Endothelial cell of hepatic sinusoid (primary cell): ENCODE measurements around the gene FYN.
"Not testable (repeated sequence)": the region's sequence is repeated elsewhere in the genome, so short reads cannot be mapped to it uniquely, and the experiment has no call there.

Source experiments
- in situ Hi-C: cut with HindIII; loops from 2 replicates; pipeline ENCODE4 v1.10.0; 2017; ENCODE audit warnings: low sequenced_read_pairs

FYN gene

DNA sequence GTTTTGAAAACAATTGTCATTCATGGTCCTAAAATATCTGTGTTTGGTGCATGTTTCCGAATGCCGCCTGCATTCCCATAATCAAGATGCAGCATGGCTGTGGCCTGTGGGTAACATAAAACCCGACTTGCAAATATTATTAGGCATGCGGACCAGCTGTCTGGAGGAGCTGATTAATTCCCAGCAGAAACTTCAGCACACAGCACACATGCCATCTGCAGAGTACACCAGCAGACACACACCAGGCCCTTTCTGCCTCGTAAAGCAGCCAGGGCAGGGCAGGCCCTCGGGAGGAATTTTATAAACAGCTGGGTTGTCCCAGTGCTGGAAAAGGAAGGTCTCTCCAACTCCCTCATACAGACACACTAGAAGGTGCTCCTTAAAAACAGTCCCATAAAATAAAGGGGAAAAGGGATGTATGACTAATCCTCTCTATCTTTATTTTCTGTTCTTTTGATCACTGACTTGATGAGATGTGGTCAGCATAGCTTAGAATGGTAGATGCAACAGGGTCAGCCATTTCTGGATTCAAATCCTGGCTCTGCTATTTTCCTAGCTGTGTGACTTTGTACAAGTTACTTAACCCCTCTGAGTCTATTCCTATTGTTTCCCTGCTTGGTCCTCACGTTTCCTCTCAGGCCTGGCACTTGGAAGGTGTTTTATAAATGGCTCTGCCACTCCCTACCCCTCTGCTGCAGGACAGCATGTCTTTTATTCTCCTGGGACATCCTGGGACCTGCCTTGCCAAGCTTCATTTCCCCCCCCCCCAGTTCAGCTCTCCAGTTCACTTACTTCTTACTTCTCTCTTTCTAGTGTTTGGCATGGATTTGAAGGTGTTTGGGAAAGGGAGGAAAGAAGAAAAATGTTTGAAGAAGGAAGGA, 181.7 kb downstream of the FYN start:
- in situ Hi-C loops: no loop called here

DNA sequence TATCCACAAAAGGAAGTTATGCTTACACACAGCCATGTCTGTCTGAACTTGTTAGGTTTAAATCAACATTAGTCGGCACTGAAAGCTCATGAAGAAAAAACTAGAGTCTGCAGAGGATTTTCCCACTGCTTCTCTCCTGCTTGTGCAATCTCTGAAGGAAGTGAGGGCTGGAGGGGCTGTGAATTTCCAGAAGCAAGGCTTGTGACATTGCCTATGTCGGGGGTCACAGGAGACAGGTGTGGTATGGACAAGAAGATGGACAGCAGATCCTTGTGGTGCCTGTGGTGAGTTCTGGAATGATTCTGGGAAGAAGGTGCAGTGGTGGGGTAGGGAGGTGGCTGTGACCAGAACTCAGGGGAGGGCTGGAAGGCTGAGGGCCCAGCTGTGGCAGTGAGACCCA, 183.3 kb downstream of the FYN start:
- in situ Hi-C loops: no loop called here

DNA sequence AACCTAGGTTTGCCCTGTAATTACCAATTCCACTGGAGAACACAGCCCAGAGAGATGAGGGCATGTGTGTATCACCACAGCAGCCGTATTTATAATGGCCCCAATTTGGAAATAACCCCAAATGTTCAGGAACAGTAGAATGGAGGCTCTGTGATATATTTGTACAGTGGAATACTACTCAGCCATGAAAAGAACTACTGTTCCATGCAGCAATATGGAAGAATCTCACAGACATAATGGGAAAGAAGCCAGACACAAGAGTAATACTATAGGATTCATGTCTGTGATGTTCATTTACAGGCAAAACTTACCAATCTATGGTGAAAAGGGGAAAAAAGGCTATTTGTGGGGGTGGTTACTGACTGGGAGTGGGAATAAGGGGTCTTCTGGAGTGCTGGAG, 183.8 kb downstream of the FYN start:
- in situ Hi-C loops: no loop called here

DNA sequence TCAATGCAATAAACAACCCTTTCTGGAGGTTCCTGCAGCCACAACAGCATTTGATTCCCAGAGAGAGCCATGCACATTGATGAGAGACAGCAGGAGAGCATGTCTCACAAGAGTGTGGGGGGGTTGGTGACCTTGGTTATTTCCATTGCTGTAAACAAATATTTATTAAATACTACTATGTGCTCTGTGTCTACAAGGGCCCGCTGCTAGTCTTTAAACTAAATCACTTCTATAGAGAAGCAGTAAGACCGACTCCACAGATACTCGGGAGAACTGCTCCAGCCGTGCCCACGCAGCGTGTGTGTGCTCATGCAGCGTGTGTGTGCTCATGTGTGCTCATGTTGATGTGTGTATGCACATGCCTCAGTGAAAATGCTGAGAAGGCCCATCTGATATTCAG, 184.9 kb downstream of the FYN start:
- in situ Hi-C loops: no loop called here

DNA sequence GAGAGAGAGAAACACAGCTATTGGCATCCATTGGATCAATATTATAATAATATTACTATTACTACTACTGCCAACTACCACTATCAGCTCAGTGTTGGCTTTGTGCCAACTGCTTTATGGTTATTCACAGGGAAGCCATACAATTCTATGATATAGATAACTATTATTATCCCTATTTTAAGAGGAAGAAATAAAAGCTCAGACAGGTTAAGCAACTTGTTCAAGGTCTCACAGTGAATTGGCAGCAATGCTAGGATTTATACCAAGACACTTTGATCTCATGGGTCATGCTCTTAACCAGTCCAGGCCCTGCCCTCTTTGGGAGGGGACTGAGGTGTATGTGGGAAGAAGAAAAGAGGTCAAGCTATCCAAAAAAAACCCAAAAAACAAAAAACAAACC, 185.6 kb downstream of the FYN start:
- in situ Hi-C loops: no loop called here

DNA sequence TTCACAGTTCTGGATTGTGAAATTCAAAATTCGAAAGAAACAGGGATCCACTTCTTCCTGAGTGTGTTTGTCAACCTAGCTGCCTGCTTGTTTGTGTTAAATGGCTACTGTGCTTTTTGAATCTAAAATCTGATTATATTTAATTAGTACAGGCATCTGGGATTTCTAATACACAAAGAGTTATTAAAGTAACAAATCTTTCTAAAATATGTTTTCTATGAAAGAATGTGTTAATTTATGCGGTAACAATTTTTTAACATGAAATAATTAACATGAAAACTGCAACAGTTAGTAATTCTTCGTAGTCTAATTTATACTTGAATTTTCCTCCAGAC, 186.4 kb downstream of the FYN start:
- in situ Hi-C loops: no loop called here

DNA sequence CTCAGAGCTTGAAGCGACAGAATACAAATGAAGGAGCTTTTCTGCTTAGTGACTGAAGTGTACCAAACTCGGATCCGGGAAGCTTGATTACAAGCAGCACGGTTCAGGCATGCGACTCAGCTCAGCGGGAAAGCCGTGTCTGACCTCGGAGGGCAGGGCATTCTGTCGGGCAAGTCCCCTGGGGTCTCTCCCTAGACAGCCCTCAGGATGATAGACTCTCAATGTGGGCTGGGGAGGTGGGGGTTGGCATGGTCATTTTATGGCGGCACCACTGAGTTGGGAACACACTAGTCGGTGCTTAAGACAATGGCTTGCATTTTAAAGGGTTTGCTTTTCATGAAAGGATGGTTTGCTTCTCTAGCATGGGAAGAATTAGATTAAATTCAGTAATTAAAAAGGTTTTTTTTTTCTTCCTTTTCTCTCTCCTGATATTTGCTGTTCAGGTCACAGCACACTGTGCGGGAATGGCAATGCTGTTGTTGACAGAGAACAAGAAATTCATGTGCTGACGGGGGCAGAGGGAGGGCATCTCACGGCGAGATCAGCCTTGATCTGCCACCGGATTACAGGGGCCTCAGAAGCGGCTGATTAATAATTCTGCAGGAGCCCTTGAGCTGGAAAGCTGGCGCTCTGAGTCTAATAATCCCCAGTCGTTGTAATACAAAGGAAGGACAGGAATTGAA, 186.9 kb downstream of the FYN start:
- in situ Hi-C loops: no loop called here

DNA sequence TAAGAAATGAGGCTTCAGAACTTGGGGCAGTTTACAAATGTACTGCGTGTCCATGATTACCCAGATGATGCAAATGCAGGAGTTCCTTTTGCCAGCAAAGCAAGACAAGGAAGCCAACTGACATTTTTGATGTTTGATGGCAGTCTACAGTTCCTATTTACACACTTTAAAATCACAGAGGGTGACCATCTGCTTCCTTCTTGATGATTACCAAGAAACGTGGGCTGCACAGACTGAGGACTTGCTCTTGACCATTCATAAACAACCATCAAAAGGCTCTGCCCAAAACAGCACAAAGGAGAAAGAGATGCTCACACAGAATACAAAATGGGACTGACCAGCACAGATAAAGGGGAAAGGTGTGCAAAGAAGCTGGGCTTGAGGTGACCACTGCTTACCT, 187.7 kb downstream of the FYN start:
- in situ Hi-C loops: no loop called here

DNA sequence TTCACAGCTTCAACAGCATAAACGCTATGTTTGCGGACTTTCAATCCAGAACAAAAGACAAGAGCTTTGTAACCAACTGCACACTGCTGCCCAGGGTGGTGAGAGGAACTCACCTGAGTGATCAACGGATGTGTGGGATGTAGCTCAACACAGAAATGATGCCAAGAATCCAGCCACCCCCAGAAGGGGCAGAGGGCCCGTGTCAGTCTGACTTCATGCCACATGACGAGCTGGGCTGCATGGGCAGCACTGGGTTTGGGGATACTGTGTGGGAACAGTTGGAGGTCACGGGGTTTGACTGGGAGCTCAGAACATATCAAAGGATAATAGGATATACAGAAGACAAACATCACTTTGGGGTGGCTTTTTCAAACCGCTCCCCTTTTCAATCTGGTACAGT, 188.2 kb downstream of the FYN start:
- in situ Hi-C loops: no loop called here

DNA sequence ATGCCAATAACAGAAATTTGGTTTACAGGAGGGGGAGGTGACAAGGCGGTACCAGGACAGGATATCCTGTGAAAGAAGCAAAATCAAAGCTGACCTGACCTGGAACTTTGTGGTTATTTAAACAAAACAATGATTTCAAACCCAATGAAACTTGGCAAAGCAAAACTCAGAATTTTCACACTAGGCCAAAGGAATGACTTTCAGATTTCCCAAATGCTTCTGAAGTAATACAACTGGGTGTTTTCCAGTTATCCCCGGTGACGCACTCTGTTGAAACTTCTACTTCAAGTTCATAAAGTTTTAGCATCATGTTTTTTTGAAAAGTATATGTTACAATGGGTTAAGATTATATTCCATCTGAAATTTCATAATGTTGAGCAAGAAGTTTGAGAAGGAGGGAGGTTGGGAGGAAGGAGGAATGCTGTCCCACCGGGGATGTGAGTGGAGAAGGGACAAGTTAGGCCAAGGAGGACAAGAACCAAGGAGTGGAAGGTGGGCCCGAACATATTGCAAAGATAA, 189.4 kb downstream of the FYN start:
- in situ Hi-C loops: no loop called here

DNA sequence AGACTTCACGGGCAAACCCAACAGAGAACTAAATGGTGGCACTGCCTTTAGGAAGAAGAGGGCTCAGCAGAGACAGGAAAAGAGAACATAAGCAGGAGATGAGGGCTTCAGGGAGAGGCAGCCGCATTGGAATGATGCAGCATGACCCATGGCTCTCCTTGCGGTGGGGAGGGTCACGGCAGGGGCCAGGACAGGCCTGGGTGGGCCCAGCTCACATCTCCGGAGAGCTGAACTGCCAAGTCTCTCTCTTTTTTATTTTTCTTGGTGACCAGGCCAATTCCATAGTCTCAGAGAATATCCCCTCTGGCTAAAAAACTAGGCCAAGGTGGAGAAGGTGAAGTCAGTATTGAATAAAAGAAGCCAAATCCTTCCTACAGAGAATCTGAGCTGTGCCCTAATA, 190.1 kb downstream of the FYN start:
- in situ Hi-C loops: no loop called here

DNA sequence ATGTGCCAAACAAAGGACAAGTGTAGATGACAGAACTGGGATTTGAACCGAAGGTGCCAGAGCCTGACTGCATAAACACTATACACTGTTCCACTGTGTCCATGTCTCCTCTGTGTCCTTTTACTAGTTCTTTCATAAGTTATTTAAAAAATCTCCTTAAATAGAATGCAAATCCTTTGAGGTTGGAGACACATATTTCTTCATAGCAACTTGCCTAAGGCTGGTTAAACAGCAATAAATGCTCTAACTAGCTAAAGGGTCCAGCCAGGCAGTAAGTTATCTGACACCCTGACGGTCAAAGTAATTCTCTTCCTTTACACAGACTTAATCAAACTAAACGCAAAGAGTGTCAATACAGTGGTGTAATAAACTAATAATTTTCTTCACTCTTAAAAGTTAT, 191.4 kb downstream of the FYN start:
- in situ Hi-C loops: no loop called here

DNA sequence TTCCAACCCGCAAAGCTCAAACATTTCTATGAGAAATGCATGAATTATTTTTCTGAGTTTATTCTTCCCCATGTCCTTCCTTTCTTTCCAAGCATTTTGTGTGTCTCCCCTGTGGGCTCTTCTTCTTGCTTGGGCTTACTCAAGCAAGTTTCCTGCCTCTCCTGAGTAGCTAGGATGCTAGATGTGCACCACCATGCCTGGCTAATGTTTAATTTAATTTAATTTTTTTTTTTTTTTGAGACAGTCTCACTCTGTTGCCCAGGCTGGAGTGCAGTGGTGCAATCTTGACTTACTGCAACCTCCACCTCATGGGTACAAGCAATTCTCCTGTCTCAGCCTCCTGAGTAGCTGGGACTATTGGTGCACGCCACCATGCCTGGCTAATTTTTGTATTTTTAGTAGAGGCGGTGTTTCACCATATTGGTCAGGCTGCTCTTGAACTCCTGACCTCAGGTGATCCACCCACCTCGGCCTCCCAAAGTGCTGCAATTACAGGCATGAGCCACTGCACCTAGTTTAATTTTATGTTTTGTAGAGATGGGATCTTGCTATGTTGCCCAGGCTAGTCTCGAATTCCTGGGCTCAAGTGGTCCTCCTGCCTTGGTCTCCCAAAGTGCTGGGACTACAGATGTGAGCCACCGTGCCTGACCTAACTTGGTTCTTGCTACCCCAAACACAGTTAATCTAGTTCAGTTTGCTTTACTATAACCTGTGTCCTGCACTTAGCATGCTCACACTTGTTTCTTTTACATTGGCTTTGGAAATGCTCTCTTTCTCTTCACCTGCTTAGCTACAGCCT, 192.2 kb downstream of the FYN start:
- in situ Hi-C loops: not testable (repeated sequence)

DNA sequence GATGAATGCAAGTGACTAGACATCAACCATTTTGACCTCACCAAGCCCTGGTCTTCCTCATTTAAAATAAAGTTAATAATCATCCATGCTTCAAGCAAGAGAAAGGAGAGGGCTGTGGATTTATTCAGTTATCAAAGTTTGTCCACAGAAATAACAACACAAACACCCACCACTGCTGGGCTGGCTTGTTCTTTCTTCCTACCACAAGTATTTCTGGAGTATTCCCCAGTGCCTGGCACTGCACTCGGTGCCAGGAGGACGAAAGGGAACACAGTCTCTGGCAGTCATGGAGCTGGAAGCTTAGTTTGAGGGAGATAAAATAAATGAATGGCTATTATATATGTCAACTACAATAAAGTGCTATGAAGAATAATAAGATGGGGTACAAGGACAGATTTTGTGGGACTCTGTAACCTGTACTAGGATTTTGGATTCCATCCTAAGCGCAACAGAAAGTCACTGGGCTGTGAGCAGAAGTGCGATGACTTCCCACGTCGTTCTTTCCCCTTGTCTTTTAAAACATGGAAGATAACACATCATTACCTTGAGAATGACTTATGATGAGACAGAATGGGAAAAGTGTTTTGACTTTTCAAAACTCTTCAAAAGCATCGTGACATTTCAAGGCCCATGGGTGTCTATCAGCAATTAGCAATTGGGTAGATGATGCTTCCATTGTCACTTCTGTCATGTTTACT, 193.1 kb downstream of the FYN start:
- in situ Hi-C loops: no loop called here

DNA sequence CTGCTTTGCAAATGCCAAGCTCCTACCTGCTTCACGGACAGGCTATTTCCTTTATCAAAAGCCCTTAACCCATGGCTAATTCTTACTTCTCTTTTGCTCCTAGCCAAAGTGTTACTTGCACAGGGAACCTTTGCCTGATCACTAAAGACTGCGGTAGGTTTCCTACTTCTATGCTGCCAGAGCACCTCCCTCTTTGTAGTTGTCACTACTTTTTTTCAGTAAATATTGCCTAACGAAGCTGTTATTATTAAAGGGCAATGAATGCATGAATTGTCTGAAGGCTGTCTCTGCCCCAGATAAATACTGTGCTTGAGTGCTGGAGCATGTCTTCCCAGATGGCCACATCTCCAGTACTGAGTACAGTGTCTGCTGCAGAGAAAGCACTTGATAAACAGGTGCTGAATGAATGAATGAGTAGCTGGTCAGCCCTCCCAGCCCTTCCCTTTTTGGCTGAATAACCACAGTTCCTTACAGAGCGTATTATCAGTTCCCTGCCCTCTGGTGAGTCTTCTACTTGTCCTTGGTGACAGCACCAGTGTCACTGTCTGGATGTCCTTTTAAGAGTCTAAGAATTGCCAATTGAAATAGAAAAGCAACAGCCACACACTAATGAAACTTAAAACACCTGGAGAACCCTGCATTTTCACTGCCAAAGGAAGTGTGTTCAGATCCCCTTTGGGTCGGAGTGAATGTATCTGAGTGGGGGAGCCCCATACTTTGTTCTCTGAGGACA, 194.0 kb downstream of the FYN start:
- in situ Hi-C loops: no loop called here

DNA sequence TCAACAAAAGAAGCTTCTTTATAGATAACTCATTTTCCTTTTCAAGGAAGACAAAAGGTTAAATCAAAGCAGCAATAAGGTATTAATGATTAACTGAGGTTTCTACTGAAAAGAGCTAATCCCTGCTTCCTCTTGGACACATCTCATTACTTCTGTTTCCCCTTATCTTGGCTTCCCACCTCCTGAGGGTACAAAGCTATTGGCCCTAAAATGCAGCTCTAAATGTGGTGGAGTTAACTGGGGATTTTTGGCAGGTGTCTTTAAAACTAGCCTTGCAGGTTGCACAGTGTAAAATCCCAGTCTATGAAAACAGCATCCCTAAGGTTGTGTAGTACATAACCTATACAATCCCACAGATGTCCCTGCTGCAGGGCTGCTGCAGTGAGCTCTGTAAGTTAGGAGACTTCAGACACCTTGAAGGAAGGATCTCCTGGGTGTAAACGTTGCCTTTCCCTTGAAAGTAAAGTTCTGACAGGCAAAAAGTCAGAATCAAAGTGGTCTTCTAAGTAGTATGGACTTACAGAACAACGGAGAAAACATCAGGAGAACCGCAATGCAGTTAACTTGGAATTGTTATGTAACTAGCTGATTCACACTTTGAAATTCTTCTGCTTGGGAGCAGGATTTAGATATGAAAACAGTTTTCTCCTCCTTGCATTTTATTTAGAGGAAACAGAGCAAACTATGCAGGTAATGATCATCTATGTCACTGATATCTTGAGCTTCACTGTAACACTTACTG, 195.8 kb downstream of the FYN start:
- in situ Hi-C loops: no loop called here

DNA sequence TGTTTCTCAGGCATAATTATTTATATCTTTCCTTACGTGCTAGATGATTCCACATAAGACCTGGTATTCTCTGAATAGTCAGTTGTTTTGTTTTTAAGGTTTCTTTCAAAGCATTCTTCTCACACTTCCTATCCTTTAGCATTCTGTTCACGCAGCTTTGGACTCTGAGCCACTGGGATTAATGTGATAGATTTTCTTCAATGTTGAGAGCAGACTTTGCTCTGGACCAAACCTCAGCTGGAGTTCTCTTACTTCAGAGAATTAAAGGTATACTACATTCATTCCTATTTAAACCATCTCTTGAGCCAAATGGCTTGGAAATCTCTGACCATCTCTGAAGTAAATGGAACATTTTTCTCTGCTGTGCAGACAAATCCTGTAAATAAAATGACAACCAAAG, 196.9 kb downstream of the FYN start:
- in situ Hi-C loops: no loop called here

DNA sequence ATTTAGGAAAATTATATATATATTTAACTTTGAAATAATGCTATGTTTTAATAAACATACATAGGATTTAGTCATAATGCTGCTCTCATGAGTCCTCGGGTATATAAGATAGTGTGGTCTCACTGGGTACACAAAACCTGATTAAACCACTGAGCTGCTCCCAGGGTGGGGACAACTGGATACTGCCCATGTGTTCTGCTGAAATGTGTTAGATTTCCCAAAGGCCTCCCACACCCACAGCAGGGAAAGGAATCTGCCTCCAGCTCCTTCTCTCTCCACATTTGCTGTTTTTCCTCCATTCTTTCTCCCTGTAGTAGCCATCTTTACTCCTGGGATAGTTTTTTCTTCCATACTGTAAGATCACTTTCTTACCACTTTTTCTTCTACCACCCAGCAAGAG, 198.4 kb downstream of the FYN start:
- in situ Hi-C loops: no loop called here

DNA sequence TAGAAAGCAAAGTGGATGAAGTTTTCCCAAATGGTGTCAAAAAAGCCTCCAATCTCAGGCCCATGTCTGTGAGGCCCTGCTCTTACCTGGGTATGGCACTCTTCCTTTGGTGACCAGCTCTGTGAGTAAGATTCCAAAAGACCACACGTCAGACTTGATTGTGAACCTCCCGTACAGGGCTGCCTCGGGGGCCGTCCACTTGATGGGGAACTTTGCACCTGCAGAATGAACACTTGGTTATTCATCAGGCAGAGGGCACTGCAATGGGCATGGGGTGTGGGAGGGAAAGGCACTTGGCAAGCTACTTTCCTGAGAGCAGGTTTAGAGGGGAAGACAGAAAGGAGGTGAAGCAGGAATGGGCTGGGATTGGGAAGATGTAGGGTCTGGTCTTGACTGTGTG, 198.8 kb downstream of the FYN start:
- in situ Hi-C loops: no loop called here

DNA sequence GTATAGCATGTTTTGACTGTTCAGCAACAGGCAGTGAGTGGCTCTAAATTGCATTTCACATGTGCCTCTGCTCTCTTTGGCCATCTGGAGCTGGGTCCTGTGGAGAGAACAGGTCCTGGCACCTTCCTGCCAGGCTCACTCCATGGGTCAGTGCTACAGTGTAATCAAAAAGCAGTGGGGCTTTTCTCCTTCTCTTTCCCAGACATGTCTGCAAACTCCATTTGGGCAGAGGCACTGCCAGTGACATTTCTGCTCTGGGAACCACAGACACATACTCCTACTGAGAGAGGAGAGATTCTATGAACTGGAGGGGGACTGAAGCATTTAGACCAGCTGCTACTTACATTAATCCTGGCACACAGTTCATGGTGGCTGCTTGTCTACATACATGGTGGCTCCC, 199.3 kb downstream of the FYN start:
- in situ Hi-C loops: no loop called here
